ENCODE data around the gene TXN2.

- no peak for TF ChIP-seq CEBPB (IDR thresholded peaks at IDR 0.05)
- TF ChIP-seq TAF1 (IDR thresholded peaks at IDR 0.05; ENCODE audit: low read depth): no peak
- no peak for TF ChIP-seq EP300 (IDR thresholded peaks at IDR 0.05; ENCODE audit: borderline replicate concordance)
- TF ChIP-seq ZBTB7A (IDR thresholded peaks at IDR 0.05; ENCODE audit: low read depth): no peak
Observed at GRCh38 chr22:36424901-36425579, 56.4 kb downstream of the TXN2 start.

All from Ishikawa (cell line).